K562 (cell line): ENCODE results near the gene MYL10. TPM values are rescaled to one million over a fixed set of nuclear protein-coding genes. Genes with fewer than 3 reads are reported as not detected.
A peak's percentile ranks its signal among the peaks of the same experiment; 100 is the strongest.

Experiments used
- MAFF ChIP-seq: IDR thresholded peaks from 2 replicates; pipeline ENCODE4 v1.6.1; 2012; ENCODE audit warnings: low read length, improper control_type of control experiment
- MGA ChIP-seq: fragments of 450-650 bp; IDR thresholded peaks from 2 replicates; pipeline ENCODE4 v1.6.1; 2016; ENCODE audit warnings: mild to moderate bottlenecking, moderate library complexity
- PRDM10 ChIP-seq: fragments of 450-650 bp; IDR thresholded peaks from 2 replicates; pipeline ENCODE4 v1.6.1; 2018; ENCODE audit not compliant: partially characterized antibody
- polyA plus RNA-seq, 8 experiments: library from polyadenylated mRNA; depleted of rRNA in 4 of 8; stranded (reverse) in 5 of 8; unstranded in 3 of 8; fragments of >200 nt; fragmentation: Nextera tagmentation in 2 of 8; fragmentation: Illumina TruSeq in 1 of 8; extraction: Ambion mirVana in 2 of 8; extraction: Trizol in 1 of 8; gene quantifications; 2 replicates each; pipeline versions ENCODE4 v1.2.1 to v1.2.3, GENCODE V29; 2011 to 2014; ENCODE audit warnings: inconsistent platforms in 1 of 8, missing spikeins in 1 of 8
- total RNA-seq, 7 experiments: library from RNA; depleted of rRNA in 6 of 7; stranded (reverse); fragments of >200 nt in 6 of 7; fragmentation: Illumina TruSeq in 2 of 7; extraction: Trizol in 2 of 7; gene quantifications; 2 replicates each; pipeline versions ENCODE4 v1.2.1 to v1.2.3, GENCODE V29; 2011 to 2021; ENCODE audit warnings: low replicate concordance in 1 of 7

MYL10 gene
- total and polyA plus RNA-seq, 9 of the 15 experiments (the other 6 are each of a cell fraction or from before 2014, with no cell fraction given), result not detected

- TF ChIP-seq MGA (no peak), PRDM10 (no peak), MAFF (peak; percentile 39)
These were observed 33.4 kb upstream of the MYL10 start (continued) for GRCh38 chr7:101662447-101662998.
